ENCODE results near the gene RTCA.
"Not testable (repeated sequence)": the region's sequence is repeated elsewhere in the genome, so short reads cannot be mapped to it uniquely, and the experiment has no call there.

Gene RTCA

GRCh38 chr1:100246738-100247137, 19.3 kb upstream of the RTCA start:
- Histone ChIP-seq H3K9me3 (no peaks in the 10 kb centered on the region), H3K4me1 (peaks cover 7% of the 10 kb centered on the region), H3K4me3 (no peak overlapping the region), H3K27me3 (ENCODE audit: low read depth) (no peaks in the 10 kb centered on the region), H3K36me3 (replicated peaks) (no peaks in the 10 kb centered on the region)
- no peak for DNase-seq (ENCODE audit: low spot score in 2 of 2)
- in situ Hi-C loops (cut with MboI; ENCODE audit: low sequenced_read_pairs), result no loop called here

GRCh38 chr1:100249155-100249536, 16.9 kb upstream of the RTCA start:
- in situ Hi-C loops (cut with MboI; ENCODE audit: low sequenced_read_pairs), result no loop called here

GRCh38 chr1:100249537-100250257, 16.3 kb upstream of the RTCA start, which contains the start of gene DBT:
TSS of gene DBT (minus strand) at chr1:100249834. CDS start at chr1:100249820, 14 bp downstream.
- Histone ChIP-seq H3K36me3 (replicated peaks) (no peaks in the 10 kb centered on the region), H3K4me1 (peaks cover 7% of the 10 kb centered on the region), H3K9me3 (no peaks in the 10 kb centered on the region), H3K27me3 (ENCODE audit: low read depth) (no peaks in the 10 kb centered on the region), H3K4me3 (peak within 1 kb of the TSS; percentile 76)
- in situ Hi-C loops (cut with MboI; ENCODE audit: low sequenced_read_pairs), result no loop called here
- DNase-seq (ENCODE audit: low spot score in 2 of 2), result peak; percentile 96 to 98

More at GRCh38 chr1:100249155-100249536, 16.9 kb upstream of the RTCA start:
- Histone ChIP-seq H3K4me1 (peaks cover 7% of the 10 kb centered on the region), H3K36me3 (replicated peaks) (no peaks in the 10 kb centered on the region), H3K9me3 (no peaks in the 10 kb centered on the region), H3K27me3 (ENCODE audit: low read depth) (no peaks in the 10 kb centered on the region), H3K4me3 (peak overlapping the region; percentile 76)
- DNase-seq (ENCODE audit: low spot score in 2 of 2), result peak in 1 of 2 experiments; percentile 3

- no peaks in the 10 kb centered on the region for H3K36me3 ChIP-seq (replicated peaks)
- H3K4me3 ChIP-seq, result peak overlapping the region; percentile 76
- H3K9me3 ChIP-seq, result no peaks in the 10 kb centered on the region
- peaks cover 7% of the 10 kb centered on the region for H3K4me1 ChIP-seq
- DNase-seq (ENCODE audit: low spot score in 2 of 2), result no peak
- H3K27me3 ChIP-seq (ENCODE audit: low read depth), result no peaks in the 10 kb centered on the region
- in situ Hi-C loops (cut with MboI; ENCODE audit: low sequenced_read_pairs), result no loop called here
Measured at GRCh38 chr1:100250264-100250663, 15.8 kb upstream of the RTCA start.

- H3K27me3 ChIP-seq (ENCODE audit: low read depth), result no peaks in the 10 kb centered on the region
- peaks cover 7% of the 10 kb centered on the region for H3K4me1 ChIP-seq
- no peaks in the 10 kb centered on the region for H3K36me3 ChIP-seq (replicated peaks)
- H3K4me3 ChIP-seq, result no peak overlapping the region
- DNase-seq (ENCODE audit: low spot score in 2 of 2), result no peak
- no peaks in the 10 kb centered on the region for H3K9me3 ChIP-seq
- in situ Hi-C loops (cut with MboI; ENCODE audit: low sequenced_read_pairs), result no loop called here
Measured at GRCh38 chr1:100250807-100251206, 15.2 kb upstream of the RTCA start.

GRCh38 chr1:100252901-100253300, 13.1 kb upstream of the RTCA start:
- Histone ChIP-seq H3K4me1 (peaks cover 5% of the 10 kb centered on the region), H3K4me3 (no peak overlapping the region), H3K27me3 (ENCODE audit: low read depth) (no peaks in the 10 kb centered on the region), H3K36me3 (replicated peaks) (no peaks in the 10 kb centered on the region), H3K9me3 (no peaks in the 10 kb centered on the region)
- DNase-seq (ENCODE audit: low spot score in 2 of 2), result no peak
- in situ Hi-C loops (cut with MboI; ENCODE audit: low sequenced_read_pairs), result no loop called here

- Histone ChIP-seq H3K4me3 (no peak overlapping the region), H3K36me3 (replicated peaks) (no peaks in the 10 kb centered on the region), H3K4me1 (peaks cover 5% of the 10 kb centered on the region), H3K27me3 (ENCODE audit: low read depth) (no peaks in the 10 kb centered on the region), H3K9me3 (no peaks in the 10 kb centered on the region)
- in situ Hi-C loops (cut with MboI; ENCODE audit: low sequenced_read_pairs), result no loop called here
- DNase-seq (ENCODE audit: low spot score in 2 of 2), result no peak
Measured at GRCh38 chr1:100253552-100253951, 12.5 kb upstream of the RTCA start.

- in situ Hi-C loops (cut with MboI; ENCODE audit: low sequenced_read_pairs); H3K36me3 ChIP-seq (replicated peaks); H3K27me3 ChIP-seq (ENCODE audit: low read depth); H3K9me3 ChIP-seq; DNase-seq (ENCODE audit: low spot score in 2 of 2); H3K4me1 ChIP-seq; H3K4me3 ChIP-seq: not testable (repeated sequence)
Measured at GRCh38 chr1:100256273-100256672, 9.7 kb upstream of the RTCA start.

- DNase-seq (ENCODE audit: low spot score in 2 of 2); in situ Hi-C loops (cut with MboI; ENCODE audit: low sequenced_read_pairs); H3K27me3 ChIP-seq (ENCODE audit: low read depth); H3K4me1 ChIP-seq; H3K4me3 ChIP-seq; H3K9me3 ChIP-seq; H3K36me3 ChIP-seq (replicated peaks): not testable (repeated sequence)
Measured at GRCh38 chr1:100258427-100258826, 7.6 kb upstream of the RTCA start.

- in situ Hi-C loops (cut with MboI; ENCODE audit: low sequenced_read_pairs), result no loop called here
- peaks cover 5% of the 10 kb centered on the region for H3K4me1 ChIP-seq
- peaks cover 5% of the 10 kb centered on the region for H3K36me3 ChIP-seq (replicated peaks)
- no peak overlapping the region for H3K4me3 ChIP-seq
- H3K27me3 ChIP-seq (ENCODE audit: low read depth), result no peaks in the 10 kb centered on the region
- H3K9me3 ChIP-seq, result peaks cover 2% of the 10 kb centered on the region; the same call in 1 of the 2 replicates
- no peak for DNase-seq (ENCODE audit: low spot score in 2 of 2)
Measured at GRCh38 chr1:100261686-100262085, 4.3 kb upstream of the RTCA start.

- H3K4me1 ChIP-seq; H3K9me3 ChIP-seq; H3K4me3 ChIP-seq; H3K27me3 ChIP-seq (ENCODE audit: low read depth); in situ Hi-C loops (cut with MboI; ENCODE audit: low sequenced_read_pairs); DNase-seq (ENCODE audit: low spot score in 2 of 2): not testable (repeated sequence)
- peaks cover 21% of the 10 kb centered on the region for H3K36me3 ChIP-seq (replicated peaks)
Measured at GRCh38 chr1:100264081-100264480, 1.9 kb upstream of the RTCA start.

GRCh38 chr1:100265562-100265930, 470 bp upstream of the RTCA start:
- H3K27me3 ChIP-seq (ENCODE audit: low read depth), result no peaks in the 10 kb centered on the region
- in situ Hi-C loops (cut with MboI; ENCODE audit: low sequenced_read_pairs), result no loop called here
- H3K9me3 ChIP-seq, result peaks cover 2% of the 10 kb centered on the region; the same call in 1 of the 2 replicates
- H3K4me3 ChIP-seq, result peak overlapping the region; percentile 74
- DNase-seq (ENCODE audit: low spot score in 2 of 2), result peak in 1 of 2 experiments; percentile 8
- peaks cover 27% of the 10 kb centered on the region for H3K36me3 ChIP-seq (replicated peaks)
- peaks cover 8% of the 10 kb centered on the region for H3K4me1 ChIP-seq

GRCh38 chr1:100266741-100267140, 725 bp downstream of the RTCA start:
- in situ Hi-C loops (cut with MboI; ENCODE audit: low sequenced_read_pairs), result no loop called here
- peaks cover 8% of the 10 kb centered on the region for H3K4me1 ChIP-seq
- no peaks in the 10 kb centered on the region for H3K27me3 ChIP-seq (ENCODE audit: low read depth)
- peaks cover 2% of the 10 kb centered on the region; the same call in 1 of the 2 replicates for H3K9me3 ChIP-seq
- DNase-seq (ENCODE audit: low spot score in 2 of 2), result no peak
- H3K36me3 ChIP-seq (replicated peaks), result peaks cover 39% of the 10 kb centered on the region
- H3K4me3 ChIP-seq, result peak overlapping the region; percentile 74

- H3K9me3 ChIP-seq, result peaks cover 2% of the 10 kb centered on the region; the same call in 1 of the 2 replicates
- peaks cover 44% of the 10 kb centered on the region for H3K36me3 ChIP-seq (replicated peaks)
- no peak for DNase-seq (ENCODE audit: low spot score in 2 of 2)
- H3K27me3 ChIP-seq (ENCODE audit: low read depth), result no peaks in the 10 kb centered on the region
- peaks cover 8% of the 10 kb centered on the region for H3K4me1 ChIP-seq
- peak overlapping the region; percentile 74 for H3K4me3 ChIP-seq
- in situ Hi-C loops (cut with MboI; ENCODE audit: low sequenced_read_pairs), result no loop called here
Measured at GRCh38 chr1:100267284-100267683, 1.3 kb downstream of the RTCA start.

Measured in HAP-1 (cell line).